Stimulated activated naive B cell treated with anti-CD40 and anti-IgM and Interleukin-4, amounts not matched to agents 10 μg/mL and 1 μg/mL and 100 μg/mL, for 72 hours (primary cell): Measurements from ENCODE around the gene GATA1.
A peak's percentile ranks its signal among the peaks of the same experiment; 100 is the strongest.
"Not testable (repeated sequence)": the region's sequence is repeated elsewhere in the genome, so short reads cannot be mapped to it uniquely, and the experiment has no call there.

ENCODE experiments used
- ATAC-seq, 2 donors: fragments of 150-1000 bp; cut with Tn5 transposase; replicated peaks; 2 replicates each; pipeline ENCODE4 v1.10.0; 2021; ENCODE audit warnings: moderate library complexity in 1 of 2
- DNase-seq: peaks from one replicate; pipeline ENCODE4 v3.0.0; 2021
- H3K27ac Mint-ChIP-seq: one replicate; pipeline ENCODE4 v1.8.0; 2022; ENCODE audit warnings: mild to moderate bottlenecking, mixed read lengths
- H3K27me3 Mint-ChIP-seq, 2 donors: one replicate each; pipeline ENCODE4 v1.8.0; 2022; ENCODE audit warnings: mixed read lengths in 2 of 2
- H3K36me3 Mint-ChIP-seq, 2 donors: one replicate each; pipeline ENCODE4 v1.8.0; 2022; ENCODE audit warnings: mixed read lengths in 2 of 2, mild to moderate bottlenecking in 1 of 2
- H3K4me1 Mint-ChIP-seq, 2 donors: one replicate each; pipeline ENCODE4 v1.8.0; 2022; ENCODE audit warnings: mixed read lengths in 2 of 2, mild to moderate bottlenecking in 1 of 2
- H3K4me3 Mint-ChIP-seq, 2 donors: one replicate each; pipeline ENCODE4 v1.8.0; 2022; ENCODE audit warnings: mild to moderate bottlenecking in 2 of 2, mixed read lengths in 2 of 2, moderate library complexity in 1 of 2
- H3K9me3 Mint-ChIP-seq, 2 donors: one replicate each; pipeline ENCODE4 v1.8.0; 2022; ENCODE audit warnings: mixed read lengths in 2 of 2, mild to moderate bottlenecking in 1 of 2

GATA1 gene

DNA sequence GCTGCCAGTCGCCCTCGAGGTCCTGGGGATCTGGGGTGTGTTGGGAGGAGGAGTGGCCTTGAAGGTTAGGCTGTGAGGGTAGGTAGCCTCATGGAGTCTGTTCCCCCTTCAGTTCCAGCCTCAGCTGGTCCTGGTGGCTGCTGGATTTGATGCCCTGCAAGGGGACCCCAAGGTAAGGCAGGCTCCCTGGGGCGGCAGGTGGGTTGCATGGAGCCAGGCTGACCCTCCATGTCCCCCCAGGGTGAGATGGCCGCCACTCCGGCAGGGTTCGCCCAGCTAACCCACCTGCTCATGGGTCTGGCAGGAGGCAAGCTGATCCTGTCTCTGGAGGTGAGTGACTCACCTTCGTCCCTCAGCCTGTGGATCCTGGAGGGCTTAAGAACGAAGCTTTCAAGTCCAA, 28.3 kb downstream of the GATA1 start:
- Mint-ChIP-seq H3K36me3 (peaks cover 23 to 24% of the 10 kb centered on the region in 2 donors), H3K4me3 (no peak overlapping the region), H3K9me3 (no peaks in the 10 kb centered on the region), H3K27me3 (no peaks in the 10 kb centered on the region), H3K4me1 (no peaks in the 10 kb centered on the region), H3K27ac (no peak overlapping the region)
- no peak for DNase-seq
- no peak for ATAC-seq

DNA sequence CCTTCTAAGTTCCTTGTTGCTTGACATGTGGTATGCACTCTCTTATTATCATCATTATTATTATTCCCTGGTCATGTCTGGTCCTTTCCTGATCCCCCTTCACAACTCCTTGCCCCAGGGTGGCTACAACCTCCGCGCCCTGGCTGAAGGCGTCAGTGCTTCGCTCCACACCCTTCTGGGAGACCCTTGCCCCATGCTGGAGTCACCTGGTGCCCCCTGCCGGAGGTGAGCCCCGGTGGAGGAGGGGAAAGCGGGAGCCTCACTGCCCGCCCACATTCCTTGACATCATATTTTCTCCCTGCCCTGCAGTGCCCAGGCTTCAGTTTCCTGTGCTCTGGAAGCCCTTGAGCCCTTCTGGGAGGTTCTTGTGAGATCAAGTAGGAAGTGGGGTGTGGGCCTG, 28.9 kb downstream of the GATA1 start:
- H3K4me1 Mint-ChIP-seq: no peaks in the 10 kb centered on the region
- H3K27ac Mint-ChIP-seq: no peak overlapping the region
- no peaks in the 10 kb centered on the region for H3K27me3 Mint-ChIP-seq
- ATAC-seq (no peak), DNase-seq (no peak)
- no peaks in the 10 kb centered on the region for H3K9me3 Mint-ChIP-seq
- H3K4me3 Mint-ChIP-seq: no peak overlapping the region
- H3K36me3 Mint-ChIP-seq: peaks cover 26 to 27% of the 10 kb centered on the region in 2 donors

DNA sequence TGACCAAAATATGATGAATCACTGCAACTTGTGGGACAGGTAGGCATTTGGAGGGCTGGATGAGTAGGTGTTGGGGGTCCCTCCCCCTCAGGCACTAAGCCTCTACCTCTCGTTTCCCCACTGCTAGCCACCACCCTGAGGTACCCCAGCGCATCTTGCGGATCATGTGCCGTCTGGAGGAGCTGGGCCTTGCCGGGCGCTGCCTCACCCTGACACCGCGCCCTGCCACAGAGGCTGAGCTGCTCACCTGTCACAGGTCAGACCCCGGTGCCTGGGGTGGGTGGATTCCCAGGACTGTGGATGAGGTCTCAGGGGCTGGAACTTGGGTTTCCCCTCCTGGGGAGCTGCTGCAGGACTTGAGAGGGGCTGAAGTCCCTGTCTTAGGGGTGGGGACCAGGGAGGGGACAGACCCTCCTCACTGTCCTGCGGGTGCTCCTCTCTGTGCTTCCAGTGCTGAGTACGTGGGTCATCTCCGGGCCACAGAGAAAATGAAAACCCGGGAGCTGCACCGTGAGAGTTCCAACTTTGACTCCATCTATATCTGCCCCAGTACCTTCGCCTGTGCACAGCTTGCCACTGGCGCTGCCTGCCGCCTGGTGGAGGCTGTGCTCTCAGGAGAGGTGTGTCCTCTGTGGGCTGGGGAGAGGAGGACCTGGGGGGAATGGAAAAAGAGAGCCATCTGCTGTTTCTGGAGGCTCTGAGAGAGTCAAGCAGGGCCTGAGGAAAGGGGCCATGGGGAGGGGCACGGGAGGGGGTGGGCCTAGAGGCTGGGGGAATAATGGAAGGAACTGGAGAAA, 29.8 kb downstream of the GATA1 start:
- no peaks in the 10 kb centered on the region for H3K4me1 Mint-ChIP-seq
- H3K4me3 Mint-ChIP-seq: no peak overlapping the region
- peaks cover 24 to 26% of the 10 kb centered on the region in 2 donors for H3K36me3 Mint-ChIP-seq
- H3K9me3 Mint-ChIP-seq: no peaks in the 10 kb centered on the region
- H3K27me3 Mint-ChIP-seq: no peaks in the 10 kb centered on the region
- no peak for ATAC-seq
- H3K27ac Mint-ChIP-seq: no peak overlapping the region
- DNase-seq: no peak

DNA sequence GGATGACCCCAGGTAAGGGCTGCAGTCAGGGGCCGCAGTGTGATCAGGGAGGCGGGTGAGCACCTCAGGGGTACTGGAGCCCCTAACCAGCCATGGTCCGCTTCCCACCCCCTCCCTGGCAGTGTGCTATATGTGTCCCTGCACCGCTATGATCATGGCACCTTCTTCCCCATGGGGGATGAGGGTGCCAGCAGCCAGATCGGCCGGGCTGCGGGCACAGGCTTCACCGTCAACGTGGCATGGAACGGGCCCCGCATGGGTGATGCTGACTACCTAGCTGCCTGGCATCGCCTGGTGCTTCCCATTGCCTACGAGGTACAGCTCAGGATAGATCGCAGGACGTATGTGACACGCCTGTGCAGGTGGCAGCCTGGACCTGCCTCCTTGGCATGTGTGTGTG, 31.7 kb downstream of the GATA1 start:
- DNase-seq: no peak
- no peak for ATAC-seq
- Mint-ChIP-seq H3K9me3 (no peaks in the 10 kb centered on the region), H3K4me1 (no peaks in the 10 kb centered on the region), H3K4me3 (no peak overlapping the region), H3K27me3 (no peaks in the 10 kb centered on the region), H3K36me3 (peaks cover 25 to 31% of the 10 kb centered on the region in 2 donors), H3K27ac (no peak overlapping the region)

- no peaks in the 10 kb centered on the region for H3K27me3 Mint-ChIP-seq
- no peaks in the 10 kb centered on the region for H3K9me3 Mint-ChIP-seq
- H3K4me1 Mint-ChIP-seq: no peaks in the 10 kb centered on the region
- DNase-seq (no peak), ATAC-seq (no peak)
- H3K4me3 Mint-ChIP-seq: no peak overlapping the region
- peaks cover 25 to 34% of the 10 kb centered on the region in 2 donors for H3K36me3 Mint-ChIP-seq
- no peak overlapping the region for H3K27ac Mint-ChIP-seq
Measured at GRCh38 chrX:48818866-48819265, 32.5 kb downstream of the GATA1 start.

DNA sequence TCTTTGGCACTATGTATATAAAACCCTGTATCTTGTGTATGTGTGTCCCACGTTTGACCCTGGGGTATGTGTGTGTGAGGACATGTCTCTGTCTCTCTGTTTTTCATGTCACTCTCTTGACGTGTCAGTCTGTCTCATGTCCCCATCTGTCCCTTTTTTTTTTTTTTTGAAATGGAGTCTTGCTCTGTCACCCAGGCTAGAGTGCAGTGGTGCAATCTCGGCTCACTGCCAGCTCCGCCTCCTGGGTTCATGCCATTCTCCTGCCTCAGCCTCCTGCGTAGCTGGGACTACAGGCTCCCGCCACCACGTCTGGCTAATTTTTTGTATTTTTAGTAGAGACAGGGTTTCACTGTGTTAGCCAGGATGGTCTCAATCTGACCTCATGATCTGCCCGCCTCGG, 33.0 kb downstream of the GATA1 start:
- not testable (repeated sequence) for H3K27ac Mint-ChIP-seq, ATAC-seq, H3K4me3 Mint-ChIP-seq, DNase-seq, H3K27me3 Mint-ChIP-seq, H3K4me1 Mint-ChIP-seq, H3K9me3 Mint-ChIP-seq
- peaks cover 26 to 35% of the 10 kb centered on the region in 2 donors for H3K36me3 Mint-ChIP-seq

DNA sequence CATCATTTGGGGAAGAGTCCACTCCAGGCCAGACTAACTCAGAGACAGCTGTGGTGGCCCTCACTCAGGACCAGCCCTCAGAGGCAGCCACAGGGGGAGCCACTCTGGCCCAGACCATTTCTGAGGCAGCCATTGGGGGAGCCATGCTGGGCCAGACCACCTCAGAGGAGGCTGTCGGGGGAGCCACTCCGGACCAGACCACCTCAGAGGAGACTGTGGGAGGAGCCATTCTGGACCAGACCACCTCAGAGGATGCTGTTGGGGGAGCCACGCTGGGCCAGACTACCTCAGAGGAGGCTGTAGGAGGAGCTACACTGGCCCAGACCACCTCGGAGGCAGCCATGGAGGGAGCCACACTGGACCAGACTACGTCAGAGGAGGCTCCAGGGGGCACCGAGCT, 36.7 kb downstream of the GATA1 start:
- Mint-ChIP-seq H3K36me3 (peaks cover 36 to 45% of the 10 kb centered on the region in 2 donors), H3K4me3 (no peak overlapping the region), H3K9me3 (peaks cover 0 to 7% of the 10 kb centered on the region in 2 donors), H3K27me3 (peaks cover 15 to 20% of the 10 kb centered on the region in 2 donors), H3K27ac (no peak overlapping the region), H3K4me1 (peaks cover 5 to 6% of the 10 kb centered on the region in 2 donors)
- no peak for DNase-seq
- ATAC-seq: no peak

- no peak overlapping the region for H3K4me3 Mint-ChIP-seq
- DNase-seq (no peak), ATAC-seq (no peak)
- H3K27me3 Mint-ChIP-seq: peaks cover 22 to 24% of the 10 kb centered on the region in 2 donors
- peaks cover 5 to 6% of the 10 kb centered on the region in 2 donors for H3K4me1 Mint-ChIP-seq
- H3K36me3 Mint-ChIP-seq: peaks cover 35 to 45% of the 10 kb centered on the region in 2 donors
- peaks cover 0 to 7% of the 10 kb centered on the region in 2 donors for H3K9me3 Mint-ChIP-seq
- H3K27ac Mint-ChIP-seq: no peak overlapping the region
Measured at GRCh38 chrX:48824066-48824465, 37.7 kb downstream of the GATA1 start.

DNA sequence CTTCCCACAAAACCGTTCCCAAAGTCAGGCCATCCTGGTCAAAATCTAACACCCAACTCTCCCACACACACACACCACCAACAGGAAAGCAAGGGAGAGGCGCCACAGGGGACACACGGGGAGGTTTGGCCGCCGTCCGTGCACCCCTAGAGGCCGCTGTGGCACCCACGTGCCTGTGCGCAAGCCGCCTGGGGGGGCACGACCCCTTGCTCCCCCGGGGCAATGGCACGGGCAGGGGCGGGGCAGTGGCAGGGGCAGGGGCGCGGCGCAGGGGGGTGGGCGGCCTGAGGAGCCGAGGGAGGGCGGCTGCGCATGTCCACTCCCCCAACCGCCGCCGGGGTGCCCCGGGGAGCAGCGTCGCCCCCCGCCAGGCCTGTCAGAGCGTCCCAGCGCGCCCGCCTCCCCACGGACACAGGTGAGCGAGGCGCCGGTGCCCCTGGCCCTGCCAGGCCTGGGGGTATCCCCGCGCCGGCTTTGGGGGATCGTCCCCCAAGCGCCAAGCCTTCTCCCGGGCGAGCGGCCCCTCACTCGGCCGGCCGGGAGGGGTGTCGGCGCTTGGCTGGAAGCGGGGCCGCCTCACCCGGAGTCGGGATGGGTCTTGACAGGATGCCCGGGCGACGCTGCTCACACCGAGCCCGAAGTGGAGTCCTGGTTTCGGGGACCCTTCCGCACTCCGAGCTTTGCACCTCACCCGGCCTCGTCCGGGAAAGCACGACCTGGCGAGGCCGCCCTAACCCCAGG, 39.9 kb downstream of the GATA1 start, which contains the start of gene ERAS:
Gene ERAS (plus strand): TSS at position 379 of the 741 bp plus-strand sequence. CDS start 2,611 bp downstream, outside the sequence.
- H3K27ac Mint-ChIP-seq: peak within 1 kb of the TSS; percentile 31
- peaks cover 6 to 12% of the 10 kb centered on the region in 2 donors for H3K4me1 Mint-ChIP-seq
- H3K9me3 Mint-ChIP-seq: peaks cover 0 to 7% of the 10 kb centered on the region in 2 donors
- peaks cover 27 to 41% of the 10 kb centered on the region in 2 donors for H3K27me3 Mint-ChIP-seq
- ATAC-seq (peak; percentile 31 to 38), DNase-seq (no peak)
- peak within 1 kb of the TSS; percentile 54 to 77 for H3K4me3 Mint-ChIP-seq
- peaks cover 27 to 41% of the 10 kb centered on the region in 2 donors for H3K36me3 Mint-ChIP-seq

DNA sequence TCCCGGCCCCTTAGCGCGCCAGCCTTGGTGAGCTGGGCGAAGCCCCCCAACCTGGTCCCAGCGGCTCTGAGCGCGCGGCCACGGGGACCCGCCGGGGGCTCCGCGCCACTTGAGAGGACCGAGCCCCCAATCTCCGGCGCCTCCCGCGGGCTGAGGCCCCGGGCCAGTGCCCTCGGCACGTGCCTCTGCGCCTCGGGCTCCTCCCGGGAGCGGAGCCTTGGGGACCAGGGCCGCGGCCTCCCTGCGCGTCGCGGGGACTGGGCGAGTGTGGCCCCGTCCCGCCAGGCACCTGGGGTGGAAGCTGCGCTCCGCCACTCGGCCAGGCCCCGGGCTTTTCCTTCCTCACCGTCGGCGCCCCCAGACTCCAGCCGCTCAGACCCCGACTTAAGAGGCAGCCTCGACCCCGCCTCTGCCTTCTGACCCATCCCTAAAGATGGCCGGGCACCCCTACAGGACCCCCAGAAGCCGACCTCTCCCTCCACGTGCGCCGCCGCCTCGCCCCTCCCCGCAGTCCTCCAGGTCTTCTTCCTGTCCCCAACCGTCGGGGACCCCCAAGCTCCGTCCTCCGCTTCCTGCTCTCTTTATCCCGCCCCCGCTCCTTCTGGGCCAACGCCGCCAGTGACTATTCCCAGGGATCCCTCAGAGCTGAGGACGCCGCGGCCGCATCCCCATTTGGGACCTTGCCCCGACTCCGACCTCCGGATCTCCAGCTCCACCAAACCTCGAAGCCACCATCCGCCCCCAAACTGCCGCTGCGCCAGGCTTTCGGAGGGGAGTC, 40.7 kb downstream of the GATA1 start:
- peak overlapping the region; percentile 17 for H3K27ac Mint-ChIP-seq
- H3K4me1 Mint-ChIP-seq: peaks cover 6 to 12% of the 10 kb centered on the region in 2 donors
- H3K27me3 Mint-ChIP-seq: peaks cover 27 to 41% of the 10 kb centered on the region in 2 donors
- peaks cover 27 to 39% of the 10 kb centered on the region in 2 donors for H3K36me3 Mint-ChIP-seq
- H3K4me3 Mint-ChIP-seq: peak overlapping the region; percentile 54 to 77
- H3K9me3 Mint-ChIP-seq: peaks cover 0 to 7% of the 10 kb centered on the region in 2 donors
- DNase-seq (no peak), ATAC-seq (peak in 1 of 2 donors; percentile 20)

- Mint-ChIP-seq H3K4me3 (peak overlapping the region; percentile 54 to 77), H3K27ac (no peak overlapping the region), H3K27me3 (peaks cover 31 to 42% of the 10 kb centered on the region in 2 donors)
Measured at GRCh38 chrX:48827654-48827968, 41.2 kb downstream of the GATA1 start.

DNA sequence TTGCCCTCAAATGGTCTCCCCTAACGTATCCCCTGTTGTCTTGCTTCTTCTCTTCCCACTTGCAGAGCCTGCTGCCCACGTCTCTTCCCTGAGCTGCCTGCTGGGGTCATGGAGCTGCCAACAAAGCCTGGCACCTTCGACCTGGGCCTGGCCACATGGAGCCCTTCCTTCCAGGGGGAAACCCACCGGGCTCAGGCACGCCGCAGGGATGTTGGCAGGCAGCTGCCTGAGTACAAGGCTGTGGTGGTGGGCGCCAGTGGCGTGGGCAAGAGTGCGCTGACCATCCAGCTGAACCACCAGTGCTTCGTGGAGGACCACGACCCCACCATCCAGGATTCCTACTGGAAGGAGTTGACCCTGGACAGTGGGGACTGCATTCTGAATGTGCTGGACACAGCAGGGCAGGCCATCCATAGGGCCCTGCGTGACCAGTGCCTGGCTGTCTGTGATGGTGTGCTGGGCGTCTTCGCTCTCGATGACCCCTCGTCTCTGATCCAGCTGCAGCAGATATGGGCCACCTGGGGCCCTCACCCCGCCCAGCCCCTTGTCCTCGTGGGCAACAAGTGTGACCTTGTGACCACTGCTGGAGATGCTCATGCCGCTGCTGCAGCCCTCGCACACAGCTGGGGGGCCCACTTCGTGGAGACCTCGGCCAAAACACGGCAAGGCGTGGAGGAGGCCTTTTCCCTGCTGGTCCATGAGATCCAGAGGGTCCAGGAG, 42.8 kb downstream of the GATA1 start:
- Mint-ChIP-seq H3K27me3 (peaks cover 45 to 52% of the 10 kb centered on the region in 2 donors), H3K4me3 (no peak overlapping the region), H3K27ac (peak overlapping the region; percentile 60), H3K36me3 (peaks cover 17 to 21% of the 10 kb centered on the region in 2 donors), H3K9me3 (peaks cover 0 to 7% of the 10 kb centered on the region in 2 donors), H3K4me1 (peaks cover 8 to 18% of the 10 kb centered on the region in 2 donors)
- ATAC-seq: no peak
- no peak for DNase-seq

More at GRCh38 chrX:48827654-48827968, 41.2 kb downstream of the GATA1 start:
- ATAC-seq (no peak), DNase-seq (no peak)
- peaks cover 6 to 12% of the 10 kb centered on the region in 2 donors for H3K4me1 Mint-ChIP-seq
- H3K36me3 Mint-ChIP-seq: peaks cover 25 to 36% of the 10 kb centered on the region in 2 donors
- H3K9me3 Mint-ChIP-seq: peaks cover 0 to 7% of the 10 kb centered on the region in 2 donors

GRCh38 chrX:48831136-48831908, 44.9 kb downstream of the GATA1 start:
- H3K9me3 Mint-ChIP-seq: peaks cover 0 to 4% of the 10 kb centered on the region in 2 donors
- H3K36me3 Mint-ChIP-seq: peaks cover 3 to 4% of the 10 kb centered on the region in 2 donors
- H3K4me1 Mint-ChIP-seq: peaks cover 14 to 26% of the 10 kb centered on the region in 2 donors
- no peak overlapping the region for H3K4me3 Mint-ChIP-seq
- no peak for DNase-seq
- peaks cover 52 to 54% of the 10 kb centered on the region in 2 donors for H3K27me3 Mint-ChIP-seq
- no peak for ATAC-seq
- H3K27ac Mint-ChIP-seq: no peak overlapping the region
